Breast epithelium (tissue), 4 donors: ENCODE results near the gene DISP3. TPM values are rescaled to one million over a fixed set of nuclear protein-coding genes. Genes with fewer than 3 reads are reported as not detected.

Experiments
- DNase-seq, 2 donors: peaks; one replicate each; pipeline ENCODE4 v3.0.0-alpha.2; 2019; ENCODE audit warnings: low spot score in 2 of 2
- H3K27ac ChIP-seq, 2 donors: fragments of 200-600 bp; sonication (generic) in 1 of 2; one replicate each; pipeline ENCODE4 v1.5.1; 2016 to 2019; ENCODE audit warnings: mild to moderate bottlenecking in 1 of 2
- H3K27me3 ChIP-seq, 2 donors: fragments of 200-600 bp; sonication (generic) in 1 of 2; one replicate each; pipeline versions ENCODE4 v1.5.1 to v1.6.0; 2017 to 2019; ENCODE audit warnings: control low read depth in 1 of 2, mild to moderate bottlenecking in 1 of 2
- H3K36me3 ChIP-seq: fragments of 200-600 bp; one replicate; pipeline ENCODE4 v1.5.1; 2019
- H3K4me1 ChIP-seq, 2 donors: fragments of 200-600 bp; sonication (generic); one replicate each; pipeline ENCODE4 v1.5.1; 2016 to 2019; ENCODE audit warnings: control low read depth in 1 of 2
- H3K4me3 ChIP-seq, 3 donors: fragments of 200-600 bp; sonication (generic); 1 replicate in 2 of 3; 2 replicates in 1 of 3; pipeline ENCODE4 v1.5.1; 2016 to 2019; ENCODE audit warnings: mild to moderate bottlenecking in 3 of 3, moderate library complexity in 2 of 3
- H3K9me3 ChIP-seq, 2 donors: fragments of 200-600 bp; sonication (generic) in 1 of 2; one replicate each; pipeline ENCODE4 v1.5.1; 2016 to 2019; ENCODE audit warnings: control low read depth in 1 of 2
- POLR2A ChIP-seq: fragments of 450-650 bp; IDR thresholded peaks from one replicate; pipeline ENCODE4 v1.6.1; 2016; ENCODE audit warnings: antibody characterized with exemption, mild to moderate bottlenecking, moderate library complexity
- POLR2AphosphoS5 ChIP-seq, 3 donors: sonication (generic); formaldehyde crosslinking; IDR thresholded peaks; one replicate each; pipeline ENCODE4 v1.6.1; 2017; ENCODE audit warnings: antibody characterized with exemption in 3 of 3
- intact Hi-C: fragments of 100-400 bp; cut with DNase I; formaldehyde crosslinking; loops from one replicate; pipeline ENCODE4 v1.15.1; 2023; ENCODE audit warnings: low total_unique reads
- total RNA-seq, 3 donors: library from RNA; depleted of rRNA; stranded (reverse); fragments of >200 nt; gene quantifications; one replicate each; pipeline ENCODE4 v1.1.0, GENCODE V29; 2016
- TF ChIP-seq, protein P1 (sequence below), 3 donors: fragments of 450-650 bp; IDR thresholded peaks; one replicate each; pipeline ENCODE4 v1.5.1; 2016 to 2017; ENCODE audit warnings: antibody characterized with exemption in 3 of 3, mild to moderate bottlenecking in 3 of 3, moderate library complexity in 3 of 3

The DISP3 gene
- total RNA-seq, 3 donors from 2014 or later = 0.88 TPM; not detected in 2

- H3K36me3 ChIP-seq = no peaks in the 10 kb centered on the region
- peak in 1 of 2 donors; percentile 34 for DNase-seq
- no peak overlapping the region for H3K4me3 ChIP-seq
- no peak overlapping the region for H3K27ac ChIP-seq
- no peaks in the 10 kb centered on the region for H3K27me3 ChIP-seq
- no peaks in the 10 kb centered on the region for H3K4me1 ChIP-seq
- H3K9me3 ChIP-seq = peaks cover 3 to 5% of the 10 kb centered on the region in 2 donors
- TF ChIP-seq, protein P1, sequence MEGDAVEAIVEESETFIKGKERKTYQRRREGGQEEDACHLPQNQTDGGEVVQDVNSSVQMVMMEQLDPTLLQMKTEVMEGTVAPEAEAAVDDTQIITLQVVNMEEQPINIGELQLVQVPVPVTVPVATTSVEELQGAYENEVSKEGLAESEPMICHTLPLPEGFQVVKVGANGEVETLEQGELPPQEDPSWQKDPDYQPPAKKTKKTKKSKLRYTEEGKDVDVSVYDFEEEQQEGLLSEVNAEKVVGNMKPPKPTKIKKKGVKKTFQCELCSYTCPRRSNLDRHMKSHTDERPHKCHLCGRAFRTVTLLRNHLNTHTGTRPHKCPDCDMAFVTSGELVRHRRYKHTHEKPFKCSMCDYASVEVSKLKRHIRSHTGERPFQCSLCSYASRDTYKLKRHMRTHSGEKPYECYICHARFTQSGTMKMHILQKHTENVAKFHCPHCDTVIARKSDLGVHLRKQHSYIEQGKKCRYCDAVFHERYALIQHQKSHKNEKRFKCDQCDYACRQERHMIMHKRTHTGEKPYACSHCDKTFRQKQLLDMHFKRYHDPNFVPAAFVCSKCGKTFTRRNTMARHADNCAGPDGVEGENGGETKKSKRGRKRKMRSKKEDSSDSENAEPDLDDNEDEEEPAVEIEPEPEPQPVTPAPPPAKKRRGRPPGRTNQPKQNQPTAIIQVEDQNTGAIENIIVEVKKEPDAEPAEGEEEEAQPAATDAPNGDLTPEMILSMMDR (IDR thresholded peaks at IDR 0.05) = no peak
- intact Hi-C loops = no loop called here
Observed at GRCh38 chr1:11514366-11514765, 35.4 kb downstream of the DISP3 start.

GRCh38 chr1:11515368-11516300 lies 36.7 kb downstream of the DISP3 start:
- intact Hi-C loops = no loop called here
- H3K4me3 ChIP-seq = no peak overlapping the region

DNA sequence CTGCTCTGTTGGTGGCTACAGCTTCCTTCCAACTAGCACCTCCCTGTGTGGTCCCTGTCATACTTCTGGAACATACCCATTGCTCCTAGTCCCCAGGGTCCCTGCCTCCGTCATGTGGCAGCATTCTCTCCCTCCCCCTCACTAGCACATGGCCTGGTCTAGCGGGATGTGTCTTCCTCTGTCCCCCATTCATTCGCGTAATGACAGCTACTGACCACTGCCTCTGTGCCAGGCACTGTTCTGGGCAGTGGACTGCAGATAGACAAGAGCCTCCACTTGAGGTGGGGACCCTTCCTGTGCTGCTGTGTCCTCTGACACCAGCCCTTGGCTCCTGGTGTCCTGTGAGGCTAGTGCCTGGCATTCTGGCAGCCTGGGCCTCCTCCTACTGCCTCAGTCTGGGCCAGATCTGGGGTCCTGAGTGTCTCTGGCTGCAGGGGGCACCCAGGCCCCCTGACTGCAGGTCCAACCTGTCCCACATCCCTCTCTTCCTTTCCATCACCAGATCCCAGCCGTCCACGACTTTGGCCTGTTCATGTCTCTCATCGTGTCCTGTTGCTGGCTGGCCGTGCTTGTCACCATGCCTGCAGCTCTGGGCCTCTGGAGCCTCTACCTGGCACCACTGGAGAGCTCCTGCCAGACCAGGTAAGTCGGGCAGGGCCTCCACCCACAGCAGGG lies 38.1 kb downstream of the DISP3 start:
- Histone ChIP-seq H3K27ac (no peak overlapping the region), H3K27me3 (no peaks in the 10 kb centered on the region), H3K4me3 (no peak overlapping the region), H3K4me1 (no peaks in the 10 kb centered on the region), H3K9me3 (no peaks in the 10 kb centered on the region), H3K36me3 (no peaks in the 10 kb centered on the region)
- TF ChIP-seq, protein P1 (IDR thresholded peaks at IDR 0.05) = no peak
- TF ChIP-seq POLR2AphosphoS5 (IDR thresholded peaks at IDR 0.05) = no peak
- TF ChIP-seq POLR2A = no peak
- peak in 1 of 2 donors; percentile 27 for DNase-seq
- intact Hi-C loops = no loop called here

More at GRCh38 chr1:11515368-11516300, 36.7 kb downstream of the DISP3 start:
- TF ChIP-seq POLR2AphosphoS5 (IDR thresholded peaks at IDR 0.05) (no peak), POLR2A (no peak)
- Histone ChIP-seq H3K36me3 (no peaks in the 10 kb centered on the region), H3K4me1 (no peaks in the 10 kb centered on the region), H3K27me3 (no peaks in the 10 kb centered on the region), H3K27ac (no peak overlapping the region), H3K9me3 (peaks cover 0 to 3% of the 10 kb centered on the region in 2 donors)
- DNase-seq = peak in 1 of 2 donors; percentile 43

GRCh38 chr1:11518016-11518701 lies 39.2 kb downstream of the DISP3 start:
- Histone ChIP-seq H3K4me1 (no peaks in the 10 kb centered on the region), H3K36me3 (no peaks in the 10 kb centered on the region), H3K4me3 (no peak overlapping the region), H3K9me3 (no peaks in the 10 kb centered on the region), H3K27ac (no peak overlapping the region), H3K27me3 (no peaks in the 10 kb centered on the region)
- peak in 1 of 2 donors; percentile 28 for DNase-seq
- intact Hi-C loops = no loop called here
- TF ChIP-seq POLR2A (no peak), POLR2AphosphoS5 (IDR thresholded peaks at IDR 0.05) (no peak)

GRCh38 chr1:11518791-11519628 lies 40.1 kb downstream of the DISP3 start:
- H3K27me3 ChIP-seq = no peaks in the 10 kb centered on the region
- no peaks in the 10 kb centered on the region for H3K9me3 ChIP-seq
- TF ChIP-seq, protein P1 (IDR thresholded peaks at IDR 0.05) = no peak
- TF ChIP-seq POLR2AphosphoS5 (IDR thresholded peaks at IDR 0.05) (no peak), POLR2A (no peak)
- no peak overlapping the region for H3K4me3 ChIP-seq
- H3K4me1 ChIP-seq = no peaks in the 10 kb centered on the region
- DNase-seq = peak in 1 of 2 donors; percentile 34
- intact Hi-C loops = no loop called here
- no peak overlapping the region for H3K27ac ChIP-seq
- no peaks in the 10 kb centered on the region for H3K36me3 ChIP-seq
